Measurements from ENCODE around the gene ASPM.

- TF ChIP-seq POLR2A (IDR thresholded peaks at IDR 0.05; ENCODE audit: control extremely low read depth in 1 of 2, low read depth in 2 of 2, low read length in 2 of 2) = no peak
- TF ChIP-seq CTCF (IDR thresholded peaks at IDR 0.05; ENCODE audit: control extremely low read depth in 1 of 3, insufficient read depth in 1 of 3, low read depth in 1 of 3, low read length in 3 of 3) = no peak
- TF ChIP-seq SP2 (IDR thresholded peaks at IDR 0.05; ENCODE audit: low read length) = no peak
- no peak for TF ChIP-seq EZH2 (IDR thresholded peaks at IDR 0.05; ENCODE audit: low read depth, low read length, severe bottlenecking)
- TF ChIP-seq HDAC2 (IDR thresholded peaks at IDR 0.05; ENCODE audit: borderline replicate concordance in 1 of 2, low read depth in 2 of 2, low read length in 2 of 2) = no peak
- no peak for TF ChIP-seq JUND (IDR thresholded peaks at IDR 0.05; ENCODE audit: low read length)
- TF ChIP-seq MAX (IDR thresholded peaks at IDR 0.05) = no peak
- TF ChIP-seq POLR2AphosphoS5 (IDR thresholded peaks at IDR 0.05; ENCODE audit: low read depth, low read length) = no peak
- TF ChIP-seq YY1 (IDR thresholded peaks at IDR 0.05; ENCODE audit: low read depth, low read length) = no peak
- TF ChIP-seq MAFK (IDR thresholded peaks at IDR 0.05; ENCODE audit: low read depth, low read length) = no peak
- no peak for TF ChIP-seq EP300 (IDR thresholded peaks at IDR 0.05; ENCODE audit: borderline replicate concordance in 1 of 2, low read depth in 2 of 2, low read length in 2 of 2)
- TF ChIP-seq USF2 (IDR thresholded peaks at IDR 0.05; ENCODE audit: low read length) = no peak
- TF ChIP-seq EGR1 (IDR thresholded peaks at IDR 0.05; ENCODE audit: borderline replicate concordance, low read depth, low read length) = no peak
These were observed 30.3 kb downstream of the ASPM start for GRCh38 chr1:197116156-197116555.

Measured in H1 (cell line).